Duodenal mucosa (tissue), 2 donors: ENCODE measurements around the gene CHSY1.

Experiments
- H3K27ac ChIP-seq: one replicate; pipeline ENCODE4 v1.7.0; 2013; ENCODE audit warnings: low read depth, low read length
- H3K27me3 ChIP-seq, 2 donors: one replicate each; pipeline ENCODE4 v1.7.0; 2013; ENCODE audit warnings: low read length in 2 of 2, control low read depth in 1 of 2; ENCODE audit not compliant: insufficient read depth in 2 of 2, control insufficient read depth in 1 of 2
- H3K36me3 ChIP-seq, 2 donors: one replicate each; pipeline ENCODE4 v1.7.0; 2013; ENCODE audit warnings: low read length in 2 of 2, control low read depth in 1 of 2; ENCODE audit not compliant: insufficient read depth in 2 of 2, control insufficient read depth in 1 of 2
- H3K4me1 ChIP-seq, 2 donors: one replicate each; pipeline ENCODE4 v1.7.0; 2013; ENCODE audit warnings: low read length in 2 of 2, control low read depth in 1 of 2; ENCODE audit not compliant: insufficient read depth in 2 of 2, control insufficient read depth in 1 of 2
- H3K4me3 ChIP-seq, 2 donors: one replicate each; pipeline ENCODE4 v1.7.0; 2013; ENCODE audit warnings: low read length in 2 of 2, low read depth in 1 of 2
- H3K9ac ChIP-seq, 2 donors: one replicate each; pipeline ENCODE4 v1.7.0; 2013; ENCODE audit warnings: low read length in 2 of 2, low read depth in 1 of 2
- H3K9me3 ChIP-seq, 2 donors: one replicate each; pipeline ENCODE4 v1.7.0; 2013; ENCODE audit warnings: low read length in 2 of 2, control low read depth in 1 of 2; ENCODE audit not compliant: control insufficient read depth in 1 of 2

Gene CHSY1

DNA sequence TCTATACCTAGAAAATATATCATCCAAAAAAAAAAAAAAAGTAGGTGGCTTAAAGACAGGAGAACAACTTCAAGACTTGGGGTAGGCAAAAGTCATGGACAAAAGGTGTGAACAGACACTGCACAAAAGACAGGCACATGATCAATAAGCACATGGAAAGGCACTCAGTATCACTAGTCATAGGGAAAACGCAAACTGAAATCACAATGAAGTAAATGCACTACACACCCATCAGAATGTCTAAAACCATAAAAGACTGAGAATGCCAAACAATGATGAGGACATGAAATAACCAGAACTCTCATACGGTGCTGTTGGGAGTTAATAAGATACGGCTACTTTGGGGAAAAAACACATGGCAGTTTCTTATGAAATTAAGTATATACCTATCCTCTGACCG lies 40.0 kb downstream of the CHSY1 start:
- Histone ChIP-seq H3K9me3 (no peaks in the 10 kb centered on the region), H3K9ac (no peak overlapping the region), H3K27me3 (no peaks in the 10 kb centered on the region), H3K4me3 (no peak overlapping the region), H3K36me3 (no peaks in the 10 kb centered on the region), H3K4me1 (peaks cover 0 to 12% of the 10 kb centered on the region in 2 donors), H3K27ac (no peak overlapping the region)

DNA sequence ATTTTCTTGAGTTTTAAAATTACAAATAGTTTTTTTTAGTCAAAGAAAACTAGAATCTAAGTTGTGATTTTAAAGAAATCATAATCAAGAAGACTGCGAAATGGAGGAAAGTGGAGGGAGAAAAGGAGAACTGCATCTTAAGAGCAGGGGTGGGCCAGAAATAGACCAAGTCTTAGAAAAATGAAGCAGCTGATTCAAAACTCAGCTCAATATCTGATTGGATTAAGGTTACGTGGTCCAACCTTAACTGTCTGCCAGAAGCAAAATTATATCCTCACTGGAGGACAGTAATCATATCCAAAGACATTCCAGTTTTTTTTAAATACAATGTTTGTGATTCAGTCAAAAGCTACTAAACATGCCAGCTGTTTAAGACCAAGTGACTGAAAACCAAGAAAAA lies 41.4 kb downstream of the CHSY1 start:
- Histone ChIP-seq H3K9me3 (no peaks in the 10 kb centered on the region), H3K36me3 (no peaks in the 10 kb centered on the region), H3K27me3 (no peaks in the 10 kb centered on the region), H3K9ac (no peak overlapping the region), H3K4me1 (peaks cover 3 to 12% of the 10 kb centered on the region in 2 donors), H3K4me3 (no peak overlapping the region), H3K27ac (no peak overlapping the region)

GRCh38 chr15:101210058-101210457 lies 41.8 kb downstream of the CHSY1 start:
- no peaks in the 10 kb centered on the region for H3K36me3 ChIP-seq
- peaks cover 3 to 12% of the 10 kb centered on the region in 2 donors for H3K4me1 ChIP-seq
- no peaks in the 10 kb centered on the region for H3K27me3 ChIP-seq
- no peak overlapping the region for H3K27ac ChIP-seq
- H3K9me3 ChIP-seq, result no peaks in the 10 kb centered on the region
- H3K4me3 ChIP-seq, result no peak overlapping the region
- H3K9ac ChIP-seq, result no peak overlapping the region

GRCh38 chr15:101209285-101209845 lies 42.5 kb downstream of the CHSY1 start:
- Histone ChIP-seq H3K4me1 (peaks cover 7 to 12% of the 10 kb centered on the region in 2 donors), H3K27ac (no peak overlapping the region), H3K4me3 (no peak overlapping the region), H3K9ac (no peak overlapping the region), H3K9me3 (no peaks in the 10 kb centered on the region), H3K27me3 (no peaks in the 10 kb centered on the region), H3K36me3 (no peaks in the 10 kb centered on the region)

GRCh38 chr15:101207867-101208288 lies 44.0 kb downstream of the CHSY1 start:
- H3K9me3 ChIP-seq, result no peaks in the 10 kb centered on the region
- peaks cover 11 to 17% of the 10 kb centered on the region in 2 donors for H3K4me1 ChIP-seq
- H3K36me3 ChIP-seq, result no peaks in the 10 kb centered on the region
- H3K27me3 ChIP-seq, result no peaks in the 10 kb centered on the region
- no peak overlapping the region for H3K27ac ChIP-seq
- H3K4me3 ChIP-seq, result no peak overlapping the region
- no peak overlapping the region for H3K9ac ChIP-seq

DNA sequence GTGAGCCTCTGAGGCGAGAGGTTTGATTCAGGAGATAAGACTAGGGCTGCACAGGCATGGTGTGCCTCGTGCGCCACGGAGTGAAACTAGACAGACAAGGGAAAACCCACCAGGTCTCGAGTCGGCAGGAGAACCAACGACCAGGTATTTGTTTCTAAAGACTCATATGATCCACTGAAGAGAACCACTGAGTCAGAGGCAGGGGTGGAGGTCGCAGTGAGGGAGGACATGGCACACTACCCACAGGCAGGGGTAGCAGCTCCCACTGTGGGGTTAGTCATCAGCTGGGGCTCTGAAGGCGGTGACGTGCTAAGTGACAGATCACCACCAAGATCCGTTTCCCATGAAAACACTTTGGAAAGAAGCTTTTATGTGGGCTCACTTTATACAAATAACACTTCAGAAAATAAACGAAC lies 45.7 kb downstream of the CHSY1 start:
- Histone ChIP-seq H3K4me1 (peaks cover 20 to 22% of the 10 kb centered on the region in 2 donors), H3K27me3 (no peaks in the 10 kb centered on the region), H3K9me3 (no peaks in the 10 kb centered on the region), H3K9ac (no peak overlapping the region), H3K36me3 (no peaks in the 10 kb centered on the region), H3K4me3 (no peak overlapping the region), H3K27ac (no peak overlapping the region)

- Histone ChIP-seq H3K4me3 (no peak overlapping the region), H3K4me1 (peaks cover 26 to 28% of the 10 kb centered on the region in 2 donors), H3K27ac (no peak overlapping the region), H3K9ac (no peak overlapping the region), H3K36me3 (no peaks in the 10 kb centered on the region), H3K27me3 (no peaks in the 10 kb centered on the region), H3K9me3 (no peaks in the 10 kb centered on the region)
Observed at GRCh38 chr15:101204739-101205535, 46.9 kb downstream of the CHSY1 start.

DNA sequence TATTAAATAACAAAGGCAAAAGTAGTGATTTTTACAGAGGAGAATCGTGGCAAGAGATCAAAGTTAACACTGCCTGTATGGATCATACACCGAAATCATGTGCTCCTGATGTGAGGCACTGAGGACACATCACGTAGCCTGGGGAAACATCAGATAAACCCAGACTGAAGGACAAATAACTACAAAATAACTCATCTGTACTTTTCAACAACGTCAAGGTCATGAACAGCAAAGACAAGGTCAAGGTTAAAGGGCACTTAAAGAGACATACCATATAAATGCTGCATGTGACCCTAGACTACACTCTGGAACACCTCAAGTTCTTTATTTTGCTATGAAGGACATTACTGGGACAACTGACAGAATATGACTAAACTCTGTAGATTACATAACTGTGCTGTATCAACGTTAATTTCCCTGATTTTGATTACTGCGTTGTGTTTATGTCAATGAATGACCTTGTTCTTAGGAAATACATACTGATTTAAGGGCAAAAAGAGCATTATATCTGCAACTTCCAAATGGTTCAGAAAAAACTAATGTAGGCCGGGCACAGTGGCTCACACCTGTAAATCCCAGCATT lies 48.1 kb downstream of the CHSY1 start:
- no peak overlapping the region for H3K9ac ChIP-seq
- peaks cover 25 to 32% of the 10 kb centered on the region in 2 donors for H3K4me1 ChIP-seq
- no peaks in the 10 kb centered on the region for H3K9me3 ChIP-seq
- H3K4me3 ChIP-seq, result no peak overlapping the region
- no peaks in the 10 kb centered on the region for H3K36me3 ChIP-seq
- no peaks in the 10 kb centered on the region for H3K27me3 ChIP-seq
- no peak overlapping the region for H3K27ac ChIP-seq

DNA sequence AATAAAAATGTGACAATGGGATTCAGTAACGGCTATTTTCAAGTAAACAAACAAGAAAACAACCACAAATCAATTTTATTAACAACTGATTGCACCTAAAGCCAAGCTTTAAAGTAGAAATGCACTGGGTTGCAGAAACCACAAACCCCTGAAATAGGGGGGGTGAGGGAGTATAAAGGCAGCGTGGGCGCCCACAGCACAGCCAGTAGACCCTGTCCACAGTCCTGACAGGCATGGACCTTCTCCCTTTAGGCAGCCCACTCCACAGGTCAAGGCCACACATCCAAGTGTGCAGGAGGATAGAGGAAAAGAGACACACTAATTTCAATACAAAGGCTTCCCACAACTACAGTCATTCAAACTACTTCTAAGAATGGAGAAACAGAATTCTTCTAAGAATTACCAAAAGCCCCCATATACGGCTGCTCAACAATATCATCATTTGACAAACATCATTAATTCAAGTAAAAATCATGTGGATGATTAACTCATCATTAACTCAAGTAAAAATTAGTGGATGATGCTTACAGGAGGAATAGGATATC lies 48.7 kb downstream of the CHSY1 start:
- H3K27me3 ChIP-seq, result no peaks in the 10 kb centered on the region
- no peak overlapping the region for H3K9ac ChIP-seq
- no peak overlapping the region for H3K4me3 ChIP-seq
- H3K36me3 ChIP-seq, result no peaks in the 10 kb centered on the region
- H3K9me3 ChIP-seq, result no peaks in the 10 kb centered on the region
- no peak overlapping the region for H3K27ac ChIP-seq
- H3K4me1 ChIP-seq, result peaks cover 30 to 35% of the 10 kb centered on the region in 2 donors
